ENCODE measurements around the gene HIBADH.
"Not testable (repeated sequence)": the region's sequence is repeated elsewhere in the genome, so short reads cannot be mapped to it uniquely, and the experiment has no call there.

Gene HIBADH

GRCh38 chr7:27549606-27550005, 113.1 kb downstream of the HIBADH start:
- DNase-seq, result no peak

- no peak for DNase-seq
Observed at GRCh38 chr7:27548304-27548703, 114.4 kb downstream of the HIBADH start.

- DNase-seq, result no peak
Observed at GRCh38 chr7:27547401-27547800, 115.3 kb downstream of the HIBADH start.

- no peak for DNase-seq
Observed at GRCh38 chr7:27546610-27547009, 116.1 kb downstream of the HIBADH start.

GRCh38 chr7:27535795-27536194, 126.9 kb downstream of the HIBADH start:
- no peak for DNase-seq

- no peak for DNase-seq
Observed at GRCh38 chr7:27533652-27534081, 129.0 kb downstream of the HIBADH start.

- DNase-seq, result no peak
Observed at GRCh38 chr7:27532314-27532713, 130.4 kb downstream of the HIBADH start.

GRCh38 chr7:27527348-27527714, 135.4 kb downstream of the HIBADH start:
- no peak for DNase-seq

- no peak for DNase-seq
Observed at GRCh38 chr7:27526611-27527347, 135.9 kb downstream of the HIBADH start.

GRCh38 chr7:27526131-27526530, 136.6 kb downstream of the HIBADH start:
- DNase-seq, result no peak

DNA sequence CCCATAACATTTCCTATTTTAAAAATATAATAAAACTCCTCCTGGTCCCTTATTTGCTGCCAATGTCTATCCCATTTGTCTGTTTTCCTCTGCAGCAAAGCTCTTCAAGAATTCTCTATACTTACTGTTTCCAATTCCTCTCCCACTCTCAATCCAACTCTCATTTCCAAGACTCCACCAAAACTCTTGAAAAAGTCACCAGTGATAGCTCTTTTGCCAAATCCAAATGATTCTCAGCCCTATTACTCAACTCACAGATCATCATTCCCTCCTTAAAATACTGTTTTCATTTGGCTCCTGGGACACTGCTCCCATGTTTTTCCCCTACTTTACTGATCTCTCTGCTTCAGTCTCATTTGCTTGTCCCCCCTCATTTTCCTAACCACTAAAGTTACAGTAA, 139.4 kb downstream of the HIBADH start:
- DNase-seq, result no peak

GRCh38 chr7:27522566-27522965, 140.1 kb downstream of the HIBADH start:
- no peak for DNase-seq

DNA sequence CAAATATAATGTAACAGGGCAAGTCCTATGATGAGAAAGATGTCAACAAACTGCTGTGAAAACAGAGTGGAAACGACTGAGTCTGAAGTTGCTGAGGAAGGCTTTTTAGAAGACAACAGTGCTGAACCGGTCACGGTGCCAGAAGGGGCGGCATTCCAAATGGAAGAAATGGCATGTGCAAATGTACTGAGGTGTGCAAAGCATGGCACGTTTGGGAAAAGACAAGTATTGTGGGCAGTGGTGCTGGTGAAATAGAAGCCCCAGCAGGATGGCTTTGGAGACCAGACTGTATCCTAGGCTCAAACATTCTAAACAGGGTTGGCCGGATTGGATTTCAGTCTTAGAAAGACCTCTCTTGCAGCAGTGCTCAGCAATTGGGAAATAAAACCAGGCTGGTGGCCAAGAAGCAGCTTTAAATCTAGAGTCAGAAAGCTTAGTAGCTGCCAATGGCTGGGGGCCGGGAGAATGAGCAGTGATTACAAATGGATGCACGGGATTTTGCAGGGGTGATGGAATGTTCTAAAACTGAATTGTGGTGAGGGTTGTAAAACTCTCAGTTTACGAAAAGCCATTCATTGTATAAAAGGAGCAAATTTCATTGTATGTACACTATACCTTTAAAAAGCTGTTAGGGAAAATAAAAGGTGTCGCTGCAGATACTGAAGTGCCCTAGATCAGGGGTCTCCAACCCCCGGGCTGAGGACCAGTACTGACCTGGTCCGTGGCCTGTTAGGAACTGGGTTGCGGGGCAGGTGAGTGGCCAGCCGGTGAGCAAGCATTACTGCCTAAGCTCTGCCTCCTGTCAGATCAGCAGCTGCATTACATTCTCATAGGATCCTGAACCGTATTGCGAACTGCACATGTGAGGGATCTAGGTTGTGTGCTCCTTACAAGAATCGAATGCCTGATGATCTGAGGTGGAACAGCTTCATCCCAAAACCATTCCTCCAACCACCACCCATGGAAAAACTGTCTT, 141.6 kb downstream of the HIBADH start:
- peak in 2 of 56 donors; percentile 1 to 5 for DNase-seq

- no peak for DNase-seq
Observed at GRCh38 chr7:27519793-27520469, 142.8 kb downstream of the HIBADH start.

DNA sequence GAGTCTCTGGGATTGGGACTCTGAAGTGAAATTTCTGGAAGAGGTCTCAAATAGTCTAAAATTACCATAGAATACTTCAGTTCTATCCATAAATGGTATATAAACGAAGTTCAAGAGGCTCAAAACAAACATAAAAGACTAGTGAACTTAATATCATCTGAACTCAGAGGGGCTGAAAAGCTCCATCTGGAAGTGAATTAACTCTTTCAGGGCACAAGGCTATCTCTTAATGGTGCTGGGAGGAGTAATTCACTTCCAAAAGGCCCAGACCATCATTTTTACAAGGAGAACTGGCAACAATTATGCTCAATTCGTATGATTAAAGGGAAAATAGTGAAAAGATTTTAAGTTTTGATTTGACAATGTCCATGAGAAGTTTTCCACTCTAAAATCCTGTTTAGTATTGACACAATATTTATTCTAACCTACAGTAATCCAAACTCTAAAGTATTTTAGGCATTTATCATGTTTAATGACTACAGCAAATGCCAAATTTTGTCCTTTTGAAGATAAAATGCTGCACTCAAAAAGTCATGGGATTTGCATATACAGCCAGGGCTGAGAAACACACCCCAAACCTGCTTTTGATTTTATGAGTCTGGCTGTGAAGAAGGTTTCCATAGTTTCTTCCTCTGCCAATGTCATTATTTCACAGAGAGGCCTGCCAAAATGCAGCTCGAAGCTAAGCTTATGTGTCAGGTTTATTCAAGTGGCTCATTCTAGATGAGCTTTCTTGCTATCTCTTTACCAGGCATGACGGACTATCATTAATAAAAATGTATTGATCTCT, 143.9 kb downstream of the HIBADH start:
- DNase-seq, result no peak

DNA sequence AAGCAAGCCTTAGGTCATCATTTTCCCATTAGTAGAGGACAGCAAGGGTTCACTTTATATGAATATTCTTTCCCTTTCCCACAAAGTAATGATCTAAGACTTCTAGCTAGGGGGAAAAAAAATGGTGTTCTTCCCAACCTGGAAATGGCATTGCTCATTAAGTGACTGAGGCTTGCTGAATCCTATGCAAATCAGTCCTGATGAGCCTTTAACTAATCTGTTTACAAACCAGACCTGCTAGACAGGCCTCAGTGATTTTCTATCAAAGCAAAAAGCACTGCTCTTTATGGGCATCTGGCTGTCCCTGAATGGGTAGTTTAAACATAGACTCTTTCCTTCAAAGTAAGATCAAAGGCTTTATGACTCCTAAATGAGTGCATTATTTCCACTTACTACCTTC, 146.3 kb downstream of the HIBADH start:
- no peak for DNase-seq

- no peak for DNase-seq
Observed at GRCh38 chr7:27515933-27516332, 146.8 kb downstream of the HIBADH start.

GRCh38 chr7:27514861-27515260, 147.8 kb downstream of the HIBADH start:
- DNase-seq, result no peak

DNA sequence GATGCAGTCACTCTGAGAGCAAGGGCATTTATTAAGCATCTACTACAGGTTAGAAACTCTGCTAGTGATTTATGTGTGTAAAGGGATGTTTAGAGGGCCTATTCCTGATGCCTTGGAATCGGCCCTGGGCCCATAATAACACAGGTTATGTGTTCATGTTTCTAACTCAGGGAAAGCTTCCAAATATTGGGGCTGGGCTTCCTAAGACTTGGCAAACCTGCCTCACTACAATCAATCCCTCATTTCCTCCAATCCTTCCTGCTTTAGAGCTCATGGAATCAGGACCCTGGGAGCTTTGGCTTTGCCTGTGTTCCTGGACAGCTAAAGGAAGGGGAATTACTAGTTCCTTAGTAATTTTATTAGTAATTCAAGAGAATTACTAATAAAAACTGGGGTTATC, 148.8 kb downstream of the HIBADH start:
- DNase-seq, result no peak

- DNase-seq, result not testable (repeated sequence)
Observed at GRCh38 chr7:27511370-27511769, 151.3 kb downstream of the HIBADH start.

GRCh38 chr7:27510541-27510940, 152.1 kb downstream of the HIBADH start:
- DNase-seq, result no peak

All from amygdala (tissue), 56 donors.